ENCODE data around the gene SBF2. TPM values are rescaled to one million over a fixed set of nuclear protein-coding genes. Genes with fewer than 3 reads are reported as not detected.

The SBF2 gene
- total and polyA plus RNA-seq, 2 of the 13 experiments (the other 11 are each of a cell fraction or from before 2014, with no cell fraction given): 24.0 to 45.8 TPM

- WGBS (ENCODE audit: low lambda C conversion rate): 90% methylated on average over 1 of the region's 1 CpG
- no peak for ATAC-seq
- DNase-seq (ENCODE audit: low spot score): no peak
- no peak for FAIRE-seq
- no peak overlapping the region for H3K27ac ChIP-seq (ENCODE audit: extremely low read length, insufficient read depth, low read length)
- in situ Hi-C loops (cut with HindIII; ENCODE audit: extremely low pct_ligation_motif_present, low pct_unique_long_range_greater_than_20kb) (loop anchor here (10.0 kb wide), 2 partner anchors 89 to 471 kb away; no protein-coding TSS in a partner anchor), intact Hi-C loops (cut with micrococcal nuclease; ENCODE audit: unreplicated experiment) (no loop called here)
- H3K4me2 ChIP-seq (ENCODE audit: low read depth, low read length): no peak overlapping the region
- H3K9me3 ChIP-seq (ENCODE audit: low read length): no peaks in the 10 kb centered on the region
- CTCF ChIA-PET (ENCODE audit: low intra/inter-chr PET ratio, low total read pairs): no interaction called here
- no TSS peak for BruUV-seq (replicated peaks)
- H3K36me3 ChIP-seq (replicated peaks in 1 of 2; ENCODE audit: control insufficient read depth in 1 of 2, insufficient read depth in 2 of 2, low read length in 2 of 2): peaks cover 5 to 20% of the 10 kb centered on the region in 2 experiments
- no peak overlapping the region for H3K4me3 ChIP-seq (replicated peaks in 1 of 3; ENCODE audit: insufficient read depth in 1 of 3, low read depth in 2 of 3, low read length in 3 of 3)
- POLR2A ChIA-PET: no interaction called here
- TF ChIP-seq ZNF780A (CRISPR knock-in tag; IDR thresholded peaks at IDR 0.05) (no peak), CBX5 (CRISPR knock-in tag; IDR thresholded peaks at IDR 0.05; ENCODE audit: borderline replicate concordance) (no peak), KDM5A (IDR thresholded peaks at IDR 0.05; ENCODE audit: borderline replicate concordance, low read length) (no peak), ZNF280D (CRISPR knock-in tag; IDR thresholded peaks at IDR 0.05) (no peak), CBX1 (IDR thresholded peaks at IDR 0.05; ENCODE audit: low read depth) (no peak)
- no peak overlapping the region for H3K9ac ChIP-seq (ENCODE audit: insufficient read depth, low read depth, low read length)
- H3K79me2 ChIP-seq (ENCODE audit: insufficient read depth, low read length): no peaks in the 10 kb centered on the region
- H2AFZ ChIP-seq (ENCODE audit: low read length): no peak overlapping the region
- H4K20me1 ChIP-seq (ENCODE audit: insufficient read depth, low read length): no peaks in the 10 kb centered on the region
- no peaks in the 10 kb centered on the region for H3K27me3 ChIP-seq (ENCODE audit: control insufficient read depth in 1 of 2, insufficient read depth in 2 of 2, low read length in 2 of 2)
- H3K4me1 ChIP-seq (ENCODE audit: insufficient read depth, low read length): peaks cover 34% of the 10 kb centered on the region
These were observed 440.0 kb downstream of the SBF2 start for GRCh38 chr11:9853929-9854552.
